ENCODE results near the gene PAM16. TPM values are rescaled to one million over a fixed set of nuclear protein-coding genes. Genes with fewer than 3 reads are reported as not detected.
A peak's percentile ranks its signal among the peaks of the same experiment; 100 is the strongest.

Gene PAM16
- total and polyA plus RNA-seq, 3 experiments from 2014 or later, result 38.6 to 70.2 (median 66.6) TPM

- H3K27ac Mint-ChIP-seq, result peak overlapping the region; percentile 97 to 100 (median 100)
- H3K4me1 ChIP-seq (ENCODE audit: insufficient read depth, low read length), result peaks cover 19% of the 10 kb centered on the region
- POLR2A ChIA-PET, result interaction anchor here (1.0 to 1.5 kb wide), 3 partner anchors 34 to 53 kb away, joined by 3 to 8 read pairs (median 4); partner anchors contain the start of gene TFAP4
- peak overlapping the region; percentile 86 to 98 (median 94) for H3K4me3 Mint-ChIP-seq
- H3K4me1 Mint-ChIP-seq, result peaks cover 16 to 27% (median 18%) of the 10 kb centered on the region in 3 donors
- H3K9me3 Mint-ChIP-seq, result no peaks in the 10 kb centered on the region
- H3K27me3 ChIP-seq (ENCODE audit: insufficient read depth, low read length, poor library complexity, severe bottlenecking), result no peaks in the 10 kb centered on the region
- DNase-seq, result peak; percentile 50 to 74 (median 56)
- H3K27ac ChIP-seq (ENCODE audit: low read depth, low read length), result peak overlapping the region; percentile 91
- H3K4me3 ChIP-seq (ENCODE audit: low read length), result peak overlapping the region; percentile 91
- peaks cover 0 to 13% (median 0%) of the 10 kb centered on the region in 3 donors for H3K36me3 Mint-ChIP-seq
- no peaks in the 10 kb centered on the region for H3K36me3 ChIP-seq (ENCODE audit: insufficient read depth, low read length)
- CTCF ChIA-PET, result interaction anchor here (1.1 to 4.0 kb wide), 8 partner anchors 8 to 96 kb away, joined by 3 to 20 read pairs (median 4); no protein-coding TSS in a partner anchor
- H3K27me3 Mint-ChIP-seq, result peaks cover 0 to 4% of the 10 kb centered on the region in 2 donors
- H3K9me3 ChIP-seq (ENCODE audit: low read length), result no peaks in the 10 kb centered on the region
These were observed 44.5 kb downstream of the PAM16 start for GRCh38 chr16:4306470-4307214.

- CTCF ChIA-PET, result interaction anchor here (1.0 to 4.0 kb wide), 6 partner anchors 8 to 178 kb away, joined by 3 to 19 read pairs (median 5); partner anchors contain the start of gene TFAP4
These were observed 47.1 kb downstream of the PAM16 start for GRCh38 chr16:4303973-4304372.

GRCh38 chr16:4301968-4302367, 49.2 kb downstream of the PAM16 start:
- Histone ChIP-seq H3K27me3 (ENCODE audit: insufficient read depth, low read length, poor library complexity, severe bottlenecking) (no peaks in the 10 kb centered on the region), H3K4me3 (ENCODE audit: low read length) (no peak overlapping the region), H3K4me1 (ENCODE audit: insufficient read depth, low read length) (peaks cover 15% of the 10 kb centered on the region), H3K27ac (ENCODE audit: low read depth, low read length) (no peak overlapping the region), H3K9me3 (ENCODE audit: low read length) (no peaks in the 10 kb centered on the region), H3K36me3 (ENCODE audit: insufficient read depth, low read length) (no peaks in the 10 kb centered on the region)
- CTCF ChIA-PET, result interaction anchor here (1.1 kb wide), 1 partner anchor 13 kb away, joined by 3 read pairs; no protein-coding TSS in a partner anchor
- H3K36me3 Mint-ChIP-seq, result peaks cover 0 to 14% (median 0%) of the 10 kb centered on the region in 3 donors
- H3K4me1 Mint-ChIP-seq, result peaks cover 12 to 21% (median 13%) of the 10 kb centered on the region in 3 donors
- peak overlapping the region in 2 of 8 donors; percentile 13 to 63 for H3K27ac Mint-ChIP-seq
- no peak for DNase-seq
- no peak overlapping the region for H3K4me3 Mint-ChIP-seq
- POLR2A ChIA-PET, result no interaction called here
- H3K27me3 Mint-ChIP-seq, result no peaks in the 10 kb centered on the region
- H3K9me3 Mint-ChIP-seq, result no peaks in the 10 kb centered on the region

More at GRCh38 chr16:4303973-4304372, 47.1 kb downstream of the PAM16 start:
- H3K9me3 Mint-ChIP-seq, result no peaks in the 10 kb centered on the region
- H3K36me3 ChIP-seq (ENCODE audit: insufficient read depth, low read length), result no peaks in the 10 kb centered on the region
- H3K27me3 ChIP-seq (ENCODE audit: insufficient read depth, low read length, poor library complexity, severe bottlenecking), result no peaks in the 10 kb centered on the region
- no peak for DNase-seq
- H3K4me3 Mint-ChIP-seq, result peak overlapping the region in 1 of 7 donors; percentile 23
- H3K36me3 Mint-ChIP-seq, result peaks cover 0 to 18% (median 0%) of the 10 kb centered on the region in 3 donors
- H3K27ac ChIP-seq (ENCODE audit: low read depth, low read length), result no peak overlapping the region
- H3K27ac Mint-ChIP-seq, result peak overlapping the region in 5 of 8 donors; percentile 48 to 88 (median 63)
- H3K4me1 ChIP-seq (ENCODE audit: insufficient read depth, low read length), result peaks cover 19% of the 10 kb centered on the region
- peaks cover 0 to 2% of the 10 kb centered on the region in 2 donors for H3K27me3 Mint-ChIP-seq
- no peak overlapping the region for H3K4me3 ChIP-seq (ENCODE audit: low read length)
- H3K9me3 ChIP-seq (ENCODE audit: low read length), result no peaks in the 10 kb centered on the region
- POLR2A ChIA-PET, result interaction anchor here (0.6 kb wide), 1 partner anchor 127 kb away, joined by 5 read pairs; no protein-coding TSS in a partner anchor
- H3K4me1 Mint-ChIP-seq, result peaks cover 16 to 27% (median 18%) of the 10 kb centered on the region in 3 donors

- H3K9me3 ChIP-seq (ENCODE audit: low read length), result no peaks in the 10 kb centered on the region
- DNase-seq, result no peak
These were observed 49.9 kb downstream of the PAM16 start for GRCh38 chr16:4301177-4301576.

GRCh38 chr16:4298761-4299522, 52.2 kb downstream of the PAM16 start:
- H3K27ac ChIP-seq (ENCODE audit: low read depth, low read length), result no peak overlapping the region
- DNase-seq, result no peak
- Mint-ChIP-seq H3K4me3 (no peak overlapping the region), H3K9me3 (no peaks in the 10 kb centered on the region), H3K36me3 (peaks cover 0 to 11% (median 0%) of the 10 kb centered on the region in 3 donors), H3K27me3 (no peaks in the 10 kb centered on the region), H3K27ac (peak overlapping the region in 2 of 8 donors; percentile 44 to 78), H3K4me1 (peaks cover 0 to under 1% (median 0%) of the 10 kb centered on the region in 3 donors)
- no peaks in the 10 kb centered on the region for H3K27me3 ChIP-seq (ENCODE audit: insufficient read depth, low read length, poor library complexity, severe bottlenecking)
- ChIA-PET CTCF (interaction anchor here (0.8 to 1.7 kb wide), 3 partner anchors 9 to 31 kb away, joined by 3 to 6 read pairs (median 4); no protein-coding TSS in a partner anchor), POLR2A (interaction anchor here (0.7 kb wide), 1 partner anchor 94 kb away, joined by 3 read pairs; no protein-coding TSS in a partner anchor)
- H3K4me3 ChIP-seq (ENCODE audit: low read length), result no peak overlapping the region
- H3K36me3 ChIP-seq (ENCODE audit: insufficient read depth, low read length), result no peaks in the 10 kb centered on the region
- H3K4me1 ChIP-seq (ENCODE audit: insufficient read depth, low read length), result no peaks in the 10 kb centered on the region
- no peaks in the 10 kb centered on the region for H3K9me3 ChIP-seq (ENCODE audit: low read length)

More at GRCh38 chr16:4301177-4301576, 49.9 kb downstream of the PAM16 start:
- Histone ChIP-seq H3K36me3 (ENCODE audit: insufficient read depth, low read length) (no peaks in the 10 kb centered on the region), H3K4me1 (ENCODE audit: insufficient read depth, low read length) (peaks cover 7% of the 10 kb centered on the region), H3K27me3 (ENCODE audit: insufficient read depth, low read length, poor library complexity, severe bottlenecking) (no peaks in the 10 kb centered on the region), H3K4me3 (ENCODE audit: low read length) (no peak overlapping the region), H3K27ac (ENCODE audit: low read depth, low read length) (no peak overlapping the region)
- Mint-ChIP-seq H3K4me1 (peaks cover 4 to 14% (median 5%) of the 10 kb centered on the region in 3 donors), H3K36me3 (peaks cover 0 to 14% (median 0%) of the 10 kb centered on the region in 3 donors), H3K27ac (no peak overlapping the region), H3K27me3 (no peaks in the 10 kb centered on the region), H3K4me3 (no peak overlapping the region), H3K9me3 (no peaks in the 10 kb centered on the region)
- CTCF ChIA-PET, result interaction anchor here (1.1 kb wide), 1 partner anchor 12 kb away, joined by 3 read pairs; no protein-coding TSS in a partner anchor
- POLR2A ChIA-PET, result no interaction called here

GRCh38 chr16:4297480-4297879, 53.6 kb downstream of the PAM16 start:
- no peak for DNase-seq
- H3K9me3 Mint-ChIP-seq, result no peaks in the 10 kb centered on the region
- POLR2A ChIA-PET, result no interaction called here

GRCh38 chr16:4295581-4295980, 55.5 kb downstream of the PAM16 start:
- Mint-ChIP-seq H3K27me3 (peaks cover 0 to 8% of the 10 kb centered on the region in 2 donors), H3K27ac (peak overlapping the region in 1 of 8 donors; percentile 70), H3K4me1 (no peaks in the 10 kb centered on the region), H3K36me3 (peaks cover 0 to 1% (median 0%) of the 10 kb centered on the region in 3 donors), H3K4me3 (no peak overlapping the region), H3K9me3 (no peaks in the 10 kb centered on the region)
- H3K27me3 ChIP-seq (ENCODE audit: insufficient read depth, low read length, poor library complexity, severe bottlenecking), result no peaks in the 10 kb centered on the region
- POLR2A ChIA-PET, result no interaction called here
- H3K27ac ChIP-seq (ENCODE audit: low read depth, low read length), result no peak overlapping the region
- no peaks in the 10 kb centered on the region for H3K4me1 ChIP-seq (ENCODE audit: insufficient read depth, low read length)
- no peaks in the 10 kb centered on the region for H3K9me3 ChIP-seq (ENCODE audit: low read length)
- CTCF ChIA-PET, result interaction anchor here (0.8 kb wide), 1 partner anchor 31 kb away, joined by 3 read pairs; no protein-coding TSS in a partner anchor
- no peaks in the 10 kb centered on the region for H3K36me3 ChIP-seq (ENCODE audit: insufficient read depth, low read length)
- DNase-seq, result no peak
- H3K4me3 ChIP-seq (ENCODE audit: low read length), result no peak overlapping the region

More at GRCh38 chr16:4297480-4297879, 53.6 kb downstream of the PAM16 start:
- no peaks in the 10 kb centered on the region for H3K27me3 ChIP-seq (ENCODE audit: insufficient read depth, low read length, poor library complexity, severe bottlenecking)
- H3K4me1 ChIP-seq (ENCODE audit: insufficient read depth, low read length), result no peaks in the 10 kb centered on the region
- Mint-ChIP-seq H3K27ac (no peak overlapping the region), H3K27me3 (peaks cover 0 to 6% of the 10 kb centered on the region in 2 donors), H3K4me1 (no peaks in the 10 kb centered on the region), H3K36me3 (peaks cover 0 to 9% (median 0%) of the 10 kb centered on the region in 3 donors), H3K4me3 (no peak overlapping the region)
- CTCF ChIA-PET, result interaction anchor here (0.8 to 1.7 kb wide), 2 partner anchors 9 to 11 kb away, joined by 3 to 4 read pairs; no protein-coding TSS in a partner anchor
- H3K36me3 ChIP-seq (ENCODE audit: insufficient read depth, low read length), result no peaks in the 10 kb centered on the region
- no peaks in the 10 kb centered on the region for H3K9me3 ChIP-seq (ENCODE audit: low read length)
- H3K4me3 ChIP-seq (ENCODE audit: low read length), result no peak overlapping the region
- no peak overlapping the region for H3K27ac ChIP-seq (ENCODE audit: low read depth, low read length)

Data from CD8-positive, alpha-beta memory T cell (primary cell).